HUES48 (cell line): ENCODE results near the gene TNFRSF25.

Experiments used
- H3K27ac ChIP-seq: one replicate; pipeline ENCODE4 v1.7.0; 2013; ENCODE audit warnings: low read depth, low read length, inconsistent platforms
- H3K27me3 ChIP-seq: 2 replicates; pipeline ENCODE4 v1.6.1; 2013; ENCODE audit warnings: mild to moderate bottlenecking, low read length; ENCODE audit not compliant: control insufficient read depth, insufficient read depth
- H3K36me3 ChIP-seq: 2 replicates; pipeline ENCODE4 v1.6.1; 2013; ENCODE audit warnings: low read length; ENCODE audit not compliant: control insufficient read depth, insufficient read depth
- H3K4me1 ChIP-seq: 2 replicates; pipeline ENCODE4 v1.6.1; 2013; ENCODE audit warnings: mild to moderate bottlenecking, low read length; ENCODE audit not compliant: control insufficient read depth, insufficient read depth
- H3K4me3 ChIP-seq: 2 replicates; pipeline ENCODE4 v1.5.1; 2013; ENCODE audit warnings: mild to moderate bottlenecking, low read depth, low read length
- H3K9ac ChIP-seq: 2 replicates; pipeline ENCODE4 v1.6.1; 2013; ENCODE audit warnings: mild to moderate bottlenecking, low read depth, low read length, moderate library complexity
- H3K9me3 ChIP-seq: 2 replicates; pipeline ENCODE4 v1.6.1; 2013; ENCODE audit warnings: low read length; ENCODE audit not compliant: control insufficient read depth, insufficient read depth

Gene TNFRSF25

GRCh38 chr1:6418668-6419396 lies 47.1 kb downstream of the TNFRSF25 start:
- H3K36me3 ChIP-seq, result no peaks in the 10 kb centered on the region
- H3K9me3 ChIP-seq, result no peaks in the 10 kb centered on the region
- H3K9ac ChIP-seq, result no peak overlapping the region
- no peak overlapping the region for H3K27ac ChIP-seq
- H3K4me1 ChIP-seq, result peaks cover 14% of the 10 kb centered on the region
- peak overlapping the region; percentile 56; the same call in 1 of the 2 replicates for H3K4me3 ChIP-seq
- peaks cover 97% of the 10 kb centered on the region for H3K27me3 ChIP-seq

- no peak overlapping the region for H3K27ac ChIP-seq
- H3K4me1 ChIP-seq, result peaks cover 11% of the 10 kb centered on the region
- H3K36me3 ChIP-seq, result no peaks in the 10 kb centered on the region
- peaks cover 92% of the 10 kb centered on the region for H3K27me3 ChIP-seq
- no peaks in the 10 kb centered on the region for H3K9me3 ChIP-seq
- no peak overlapping the region for H3K9ac ChIP-seq
- no peak overlapping the region for H3K4me3 ChIP-seq
These were observed 47.9 kb downstream of the TNFRSF25 start for GRCh38 chr1:6417961-6418667.

GRCh38 chr1:6416906-6417305 lies 49.1 kb downstream of the TNFRSF25 start:
- Histone ChIP-seq H3K4me3 (no peak overlapping the region), H3K9me3 (no peaks in the 10 kb centered on the region), H3K36me3 (no peaks in the 10 kb centered on the region), H3K27ac (no peak overlapping the region), H3K9ac (no peak overlapping the region), H3K4me1 (peaks cover 11% of the 10 kb centered on the region), H3K27me3 (peaks cover 87% of the 10 kb centered on the region)

- H3K9me3 ChIP-seq, result no peaks in the 10 kb centered on the region
- H3K27me3 ChIP-seq, result peaks cover 81% of the 10 kb centered on the region
- H3K27ac ChIP-seq, result no peak overlapping the region
- peaks cover 11% of the 10 kb centered on the region for H3K4me1 ChIP-seq
- no peak overlapping the region for H3K9ac ChIP-seq
- no peaks in the 10 kb centered on the region for H3K36me3 ChIP-seq
- H3K4me3 ChIP-seq, result no peak overlapping the region
These were observed 49.7 kb downstream of the TNFRSF25 start for GRCh38 chr1:6416295-6416656.

- no peak overlapping the region; the same call in 1 of the 2 replicates for H3K9ac ChIP-seq
- no peak overlapping the region for H3K4me3 ChIP-seq
- peaks cover 11% of the 10 kb centered on the region for H3K4me1 ChIP-seq
- H3K9me3 ChIP-seq, result no peaks in the 10 kb centered on the region
- H3K27me3 ChIP-seq, result peaks cover 68% of the 10 kb centered on the region
- H3K27ac ChIP-seq, result no peak overlapping the region
- no peaks in the 10 kb centered on the region for H3K36me3 ChIP-seq
These were observed 50.9 kb downstream of the TNFRSF25 start for GRCh38 chr1:6414881-6415626.

- H3K9me3 ChIP-seq, result no peaks in the 10 kb centered on the region
- H3K4me3 ChIP-seq, result no peak overlapping the region
- H3K27me3 ChIP-seq, result peaks cover 62% of the 10 kb centered on the region
- H3K9ac ChIP-seq, result no peak overlapping the region; the same call in 1 of the 2 replicates
- H3K27ac ChIP-seq, result peak overlapping the region; percentile 0
- H3K4me1 ChIP-seq, result peaks cover 11% of the 10 kb centered on the region
- no peaks in the 10 kb centered on the region for H3K36me3 ChIP-seq
These were observed 51.5 kb downstream of the TNFRSF25 start for GRCh38 chr1:6414443-6414844.

- Histone ChIP-seq H3K4me1 (peaks cover 11% of the 10 kb centered on the region), H3K9ac (no peak overlapping the region), H3K4me3 (no peak overlapping the region), H3K36me3 (no peaks in the 10 kb centered on the region), H3K27me3 (peaks cover 47% of the 10 kb centered on the region), H3K9me3 (no peaks in the 10 kb centered on the region), H3K27ac (no peak overlapping the region)
These were observed 53.1 kb downstream of the TNFRSF25 start for GRCh38 chr1:6412896-6413295.
